ENCODE data around the gene ARID4B. TPM values are rescaled to one million over a fixed set of nuclear protein-coding genes. Genes with fewer than 3 reads are reported as not detected.
"Not testable (repeated sequence)": the region's sequence is repeated elsewhere in the genome, so short reads cannot be mapped to it uniquely, and the experiment has no call there.

Gene ARID4B
- total RNA-seq, 2 experiments from 2014 or later: 43.3 to 45.7 TPM

DNA sequence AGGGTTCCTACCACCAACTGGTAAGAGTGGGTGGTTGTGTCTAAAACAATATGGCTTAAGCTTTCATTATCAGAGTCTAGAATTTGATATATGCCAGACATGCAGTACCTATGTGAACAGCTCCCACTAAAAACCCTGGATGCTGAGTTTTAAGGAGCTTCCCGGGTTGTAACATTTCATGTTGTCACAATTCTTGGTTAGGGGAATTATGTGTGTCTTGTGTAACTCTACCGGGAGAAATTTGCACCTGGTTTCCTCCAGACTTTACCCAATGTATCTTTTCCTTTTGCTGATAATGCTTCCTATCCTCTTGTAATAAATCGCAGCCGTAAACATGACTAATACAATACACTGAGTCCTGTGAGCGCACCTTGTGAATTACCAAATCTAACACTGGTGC is 48.3 kb downstream of the ARID4B start:
- Mint-ChIP-seq H3K36me3 (ENCODE audit: low read depth) (peaks cover 5% of the 10 kb centered on the region), H3K27ac (no peak overlapping the region)
- CTCF ChIA-PET: no interaction called here

DNA sequence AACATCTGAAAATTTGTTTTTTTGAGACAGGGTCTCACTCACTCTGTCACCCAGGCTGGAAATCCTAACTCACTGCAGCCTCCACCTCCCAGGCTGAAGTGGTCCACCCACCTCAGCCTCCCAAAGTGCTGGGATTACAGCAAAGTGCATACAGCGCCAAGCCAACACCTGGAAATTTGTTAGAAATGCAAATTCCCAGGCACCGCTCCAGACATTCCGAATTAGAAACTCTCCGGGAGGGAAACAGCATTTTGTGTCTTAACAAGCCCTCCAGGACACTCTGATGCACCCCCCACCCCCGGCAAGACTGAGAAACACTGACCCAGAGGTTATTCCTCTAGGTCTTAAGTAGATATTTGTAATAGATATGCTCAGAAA is 49.1 kb downstream of the ARID4B start:
- CTCF ChIA-PET: no interaction called here
- Mint-ChIP-seq H3K27ac (no peak overlapping the region), H3K36me3 (ENCODE audit: low read depth) (peaks cover 5% of the 10 kb centered on the region), H3K27me3 (ENCODE audit: low read depth) (no peaks in the 10 kb centered on the region), H3K4me1 (ENCODE audit: low read depth) (peaks cover 35% of the 10 kb centered on the region), H3K9me3 (ENCODE audit: insufficient read depth) (no peaks in the 10 kb centered on the region), H3K4me3 (no peak overlapping the region)
- DNase-seq (no peak), ATAC-seq (no peak)
- POLR2A ChIA-PET: interaction anchor here (0.7 kb wide), 1 partner anchor 33 kb away, joined by 3 read pairs; no protein-coding TSS in a partner anchor

More for the DNA sequence above, 48.3 kb downstream of the ARID4B start:
- no peak for DNase-seq
- Mint-ChIP-seq H3K4me1 (ENCODE audit: low read depth) (peaks cover 35% of the 10 kb centered on the region), H3K27me3 (ENCODE audit: low read depth) (no peaks in the 10 kb centered on the region), H3K9me3 (ENCODE audit: insufficient read depth) (no peaks in the 10 kb centered on the region), H3K4me3 (no peak overlapping the region)
- no peak for ATAC-seq
- POLR2A ChIA-PET: interaction anchor here (0.7 to 1.1 kb wide), 2 partner anchors 9 to 33 kb away, joined by 3 read pairs; no protein-coding TSS in a partner anchor

DNA sequence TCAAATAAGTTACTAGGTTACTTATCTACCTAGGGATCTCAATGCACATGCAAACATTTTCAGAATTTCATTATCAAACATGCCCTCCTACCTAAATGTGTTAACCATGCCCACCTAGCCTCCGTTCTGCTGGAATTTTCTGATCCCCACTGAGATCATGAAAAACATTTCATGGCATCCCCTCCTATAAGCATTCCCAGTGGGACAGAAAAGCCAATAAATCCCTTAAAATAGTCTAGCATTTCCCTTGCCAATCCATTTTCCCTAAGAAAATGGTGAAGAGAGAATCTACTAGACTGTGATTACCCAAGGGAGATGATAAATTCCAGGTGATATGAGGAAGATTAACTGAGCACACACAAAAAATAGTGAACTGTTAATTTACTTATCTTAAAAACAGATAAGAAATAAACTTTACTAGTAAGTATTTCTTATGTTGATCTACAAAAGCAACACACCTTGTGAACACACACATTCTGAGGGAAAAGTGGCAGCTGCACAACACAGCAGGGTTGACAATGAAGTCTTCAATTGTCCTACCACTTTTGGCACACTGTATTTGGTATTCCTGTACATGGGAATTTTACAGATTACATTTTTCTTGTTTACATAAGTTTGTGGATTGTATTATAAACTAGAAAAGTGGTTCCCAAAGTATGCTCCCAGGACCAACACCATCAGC is 49.6 kb downstream of the ARID4B start:
- Mint-ChIP-seq H3K4me3 (no peak overlapping the region), H3K27ac (no peak overlapping the region), H3K27me3 (ENCODE audit: low read depth) (no peaks in the 10 kb centered on the region), H3K36me3 (ENCODE audit: low read depth) (peaks cover 5% of the 10 kb centered on the region), H3K4me1 (ENCODE audit: low read depth) (peaks cover 35% of the 10 kb centered on the region), H3K9me3 (ENCODE audit: insufficient read depth) (no peaks in the 10 kb centered on the region)
- POLR2A ChIA-PET: no interaction called here
- ATAC-seq (no peak), DNase-seq (no peak)
- CTCF ChIA-PET: no interaction called here

DNA sequence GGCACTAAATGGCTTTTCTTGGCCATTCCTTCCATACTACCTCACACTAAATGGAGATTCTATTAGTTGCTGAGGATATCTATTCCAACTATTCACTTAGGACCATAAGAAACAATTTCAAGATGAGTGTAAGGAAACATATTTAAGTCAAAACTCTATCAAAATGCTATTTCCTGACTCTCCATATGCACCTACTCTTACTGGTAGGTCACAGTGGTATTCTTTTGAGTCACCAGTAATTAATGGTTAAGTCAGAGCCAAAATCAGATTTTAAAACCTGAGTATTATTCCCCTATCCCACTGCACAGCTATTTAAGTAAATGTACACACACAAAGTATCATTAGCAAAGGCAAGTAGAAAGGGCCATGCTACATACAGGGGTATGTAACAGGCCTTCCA is 50.3 kb downstream of the ARID4B start:
- ATAC-seq (no peak), DNase-seq (no peak)
- Mint-ChIP-seq H3K27me3 (ENCODE audit: low read depth) (no peaks in the 10 kb centered on the region), H3K9me3 (ENCODE audit: insufficient read depth) (no peaks in the 10 kb centered on the region), H3K4me1 (ENCODE audit: low read depth) (peaks cover 35% of the 10 kb centered on the region), H3K36me3 (ENCODE audit: low read depth) (peaks cover 5% of the 10 kb centered on the region), H3K4me3 (no peak overlapping the region), H3K27ac (no peak overlapping the region)
- ChIA-PET CTCF (no interaction called here), POLR2A (no interaction called here)

DNA sequence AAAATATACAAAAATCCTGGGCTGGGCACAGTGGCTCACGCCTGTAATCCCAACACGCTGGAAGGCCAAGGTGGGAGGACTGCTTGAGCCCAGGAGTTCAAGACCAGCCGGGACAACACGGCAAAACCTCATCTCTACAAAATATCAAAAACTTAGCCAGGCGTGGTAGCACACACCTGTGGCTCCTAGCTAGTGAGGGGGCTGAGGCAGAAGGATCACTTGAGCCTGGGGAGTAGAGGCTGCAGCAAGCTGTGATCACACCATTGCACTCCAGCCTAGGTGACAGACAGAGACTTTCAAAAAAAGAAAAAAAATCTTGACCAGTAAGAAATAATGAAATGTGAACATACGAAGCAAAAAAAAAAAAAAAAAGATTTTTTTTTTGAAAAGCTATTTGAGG is 52.1 kb downstream of the ARID4B start:
- ATAC-seq (no peak), DNase-seq (no peak)
- Mint-ChIP-seq H3K9me3 (ENCODE audit: insufficient read depth) (no peaks in the 10 kb centered on the region), H3K36me3 (ENCODE audit: low read depth) (peaks cover 5% of the 10 kb centered on the region), H3K27ac (no peak overlapping the region), H3K4me3 (no peak overlapping the region), H3K27me3 (ENCODE audit: low read depth) (no peaks in the 10 kb centered on the region), H3K4me1 (ENCODE audit: low read depth) (peaks cover 40% of the 10 kb centered on the region)
- POLR2A ChIA-PET: interaction anchor here (0.6 to 1.8 kb wide), 3 partner anchors 11 to 52 kb away, joined by 3 to 7 read pairs (median 4); partner anchors contain the start of genes ARID4B and GGPS1
- CTCF ChIA-PET: interaction anchor here (0.8 to 2.6 kb wide), 8 partner anchors 13 to 141 kb away, joined by 3 to 14 read pairs (median 4); no protein-coding TSS in a partner anchor

DNA sequence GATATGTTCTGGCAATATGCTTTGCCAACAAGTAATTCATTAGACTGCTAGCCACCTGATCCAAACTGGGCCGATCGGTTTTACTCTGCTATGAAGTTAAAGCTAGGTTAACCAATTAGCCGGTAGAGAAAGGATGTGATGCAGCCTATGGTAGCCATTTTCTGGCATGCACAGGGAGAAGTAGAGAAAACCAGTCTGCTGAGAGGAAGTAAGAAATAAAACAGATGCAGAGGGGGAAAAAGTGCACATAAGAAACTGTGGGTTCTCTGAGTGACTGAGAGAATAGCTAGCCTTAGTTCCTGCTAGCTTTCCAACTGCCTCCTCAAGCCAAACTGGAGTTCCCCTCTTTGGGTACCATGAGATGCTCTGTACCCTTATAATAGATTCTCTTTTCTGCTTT is 52.8 kb downstream of the ARID4B start:
- CTCF ChIA-PET: interaction anchor here (0.8 to 2.6 kb wide), 7 partner anchors 14 to 119 kb away, joined by 3 to 14 read pairs (median 4); no protein-coding TSS in a partner anchor
- no peaks in the 10 kb centered on the region for H3K9me3 Mint-ChIP-seq (ENCODE audit: insufficient read depth)
- DNase-seq (peak; percentile 28), ATAC-seq (peak; percentile 56)
- H3K27me3 Mint-ChIP-seq (ENCODE audit: low read depth): no peaks in the 10 kb centered on the region
- peaks cover 1% of the 10 kb centered on the region for H3K36me3 Mint-ChIP-seq (ENCODE audit: low read depth)
- POLR2A ChIA-PET: interaction anchor here (1.4 to 1.8 kb wide), 2 partner anchors 11 to 53 kb away, joined by 4 to 7 read pairs; partner anchors contain the start of genes ARID4B and GGPS1
- H3K4me1 Mint-ChIP-seq (ENCODE audit: low read depth): peaks cover 41% of the 10 kb centered on the region
- peak overlapping the region; percentile 61 for H3K27ac Mint-ChIP-seq
- H3K4me3 Mint-ChIP-seq: no peak overlapping the region

DNA sequence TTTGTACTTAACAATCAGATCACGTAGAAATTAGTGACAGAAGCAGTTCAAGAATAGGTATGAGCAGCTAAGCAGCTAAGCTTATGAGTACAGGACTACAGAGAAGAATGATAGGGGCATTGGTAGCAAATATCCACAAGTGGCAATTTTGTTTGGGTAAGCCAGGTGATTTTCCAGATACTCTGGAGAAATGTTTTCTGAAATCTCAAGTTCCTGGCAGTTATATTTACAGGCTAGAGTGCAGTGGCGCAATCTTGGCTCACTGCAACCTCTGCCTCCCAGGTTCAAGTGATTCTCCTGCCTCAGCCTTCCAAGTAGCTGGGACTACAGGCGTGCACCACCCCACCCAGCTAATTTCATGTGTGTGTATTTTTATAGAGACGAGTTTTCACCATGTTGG is 55.1 kb downstream of the ARID4B start:
- Mint-ChIP-seq H3K9me3 (ENCODE audit: insufficient read depth) (no peaks in the 10 kb centered on the region), H3K27me3 (ENCODE audit: low read depth) (no peaks in the 10 kb centered on the region), H3K4me1 (ENCODE audit: low read depth) (peaks cover 37% of the 10 kb centered on the region), H3K27ac (no peak overlapping the region), H3K4me3 (no peak overlapping the region), H3K36me3 (ENCODE audit: low read depth) (peaks cover 3% of the 10 kb centered on the region)
- no peak for DNase-seq
- POLR2A ChIA-PET: no interaction called here
- CTCF ChIA-PET: no interaction called here
- no peak for ATAC-seq

DNA sequence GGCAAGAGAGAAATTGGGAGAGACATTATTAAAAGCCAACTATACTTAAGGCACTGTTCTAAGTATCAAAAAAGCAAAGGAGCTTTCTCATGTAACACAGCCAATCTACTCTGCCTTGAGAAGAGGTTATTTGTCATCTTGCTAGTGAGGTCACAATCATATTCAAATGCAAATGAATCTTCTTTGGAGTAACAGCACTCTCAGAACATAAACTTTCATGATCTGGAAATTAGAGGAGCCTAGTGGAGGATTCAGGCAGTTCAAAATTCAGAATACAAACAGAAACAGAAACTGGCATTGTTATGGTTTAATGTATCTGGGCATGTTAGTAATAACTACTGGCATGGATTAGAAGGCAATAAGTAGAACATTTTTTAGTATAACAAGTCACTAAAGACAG is 57.4 kb downstream of the ARID4B start:
- POLR2A ChIA-PET: interaction anchor here (0.7 to 1.0 kb wide), 2 partner anchors 110 to 623 kb away, joined by 3 to 4 read pairs; partner anchors contain the start of gene RBM34
- Mint-ChIP-seq H3K9me3 (ENCODE audit: insufficient read depth) (no peaks in the 10 kb centered on the region), H3K36me3 (ENCODE audit: low read depth) (peaks cover 4% of the 10 kb centered on the region), H3K27ac (peak overlapping the region; percentile 0), H3K27me3 (ENCODE audit: low read depth) (no peaks in the 10 kb centered on the region), H3K4me3 (no peak overlapping the region), H3K4me1 (ENCODE audit: low read depth) (peaks cover 27% of the 10 kb centered on the region)
- no peak for DNase-seq
- ATAC-seq: peak; percentile 63
- CTCF ChIA-PET: interaction anchor here (1.2 to 3.2 kb wide), 3 partner anchors 10 to 145 kb away, joined by 4 to 13 read pairs (median 5); no protein-coding TSS in a partner anchor

DNA sequence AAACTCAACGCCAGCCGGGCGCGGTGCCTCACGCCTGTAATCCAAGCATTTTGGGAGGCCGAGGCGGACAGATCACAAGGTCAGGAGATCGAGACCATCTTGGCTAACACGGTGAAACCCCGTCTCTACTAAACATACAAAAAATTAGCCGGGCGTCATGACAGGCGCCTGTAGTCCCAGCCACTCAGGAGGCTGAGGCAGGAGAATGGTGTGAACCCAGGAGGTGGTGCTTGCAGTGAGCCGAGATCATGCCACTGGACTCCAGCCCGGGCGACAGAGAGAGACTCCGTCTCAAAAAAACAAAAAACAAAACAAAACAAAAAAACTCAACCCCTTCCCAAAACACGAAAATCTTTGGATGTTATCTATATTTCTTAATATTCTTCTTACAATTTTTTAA is 58.0 kb downstream of the ARID4B start:
- ChIA-PET CTCF (interaction anchor here (1.2 to 3.2 kb wide), 5 partner anchors 9 to 146 kb away, joined by 3 to 13 read pairs (median 4); no protein-coding TSS in a partner anchor), POLR2A (interaction anchor here (0.7 to 1.0 kb wide), 2 partner anchors 109 to 623 kb away, joined by 3 to 4 read pairs; partner anchors contain the start of gene RBM34)
- H3K4me3 Mint-ChIP-seq; H3K27ac Mint-ChIP-seq; H3K27me3 Mint-ChIP-seq (ENCODE audit: low read depth); ATAC-seq; DNase-seq; H3K36me3 Mint-ChIP-seq (ENCODE audit: low read depth); H3K9me3 Mint-ChIP-seq (ENCODE audit: insufficient read depth): not testable (repeated sequence)
- H3K4me1 Mint-ChIP-seq (ENCODE audit: low read depth): peaks cover 21% of the 10 kb centered on the region

DNA sequence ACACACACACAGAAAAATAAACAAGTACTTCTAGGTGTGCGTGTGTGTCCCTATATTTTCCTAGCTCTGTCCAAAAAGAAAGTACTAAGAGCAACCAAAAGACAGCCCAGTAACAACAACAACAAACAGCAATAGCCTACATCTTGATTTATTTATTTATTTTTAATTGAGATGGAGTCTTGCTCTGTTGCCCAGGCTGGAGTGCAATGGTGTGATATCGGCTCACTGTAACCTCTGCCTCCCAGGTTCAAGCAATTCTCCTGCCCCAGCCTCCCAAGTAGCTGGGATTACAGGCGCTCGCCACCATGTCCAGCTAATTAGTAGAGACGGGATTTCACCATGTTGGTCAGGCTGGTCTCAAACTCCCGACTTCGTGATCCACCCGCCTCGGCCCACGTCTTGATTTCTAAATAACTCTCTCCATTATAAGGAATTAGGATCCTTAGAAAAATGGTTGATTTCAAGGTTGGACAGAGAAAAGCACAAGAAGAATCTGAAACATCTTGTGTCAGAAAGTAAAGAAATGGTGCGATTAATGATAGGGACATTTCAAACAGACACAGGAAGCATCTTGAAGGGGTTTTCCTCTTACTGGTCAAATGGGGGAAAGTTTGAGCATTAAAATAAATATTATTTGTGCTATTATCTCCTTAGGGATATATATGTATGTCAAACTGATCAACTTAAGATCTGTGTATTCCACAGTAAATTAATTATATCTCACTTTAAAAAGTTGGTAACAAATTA is 59.4 kb downstream of the ARID4B start:
- no peaks in the 10 kb centered on the region for H3K27me3 Mint-ChIP-seq (ENCODE audit: low read depth)
- peaks cover 4% of the 10 kb centered on the region for H3K36me3 Mint-ChIP-seq (ENCODE audit: low read depth)
- peaks cover 22% of the 10 kb centered on the region for H3K4me1 Mint-ChIP-seq (ENCODE audit: low read depth)
- no peak for DNase-seq
- H3K27ac Mint-ChIP-seq: no peak overlapping the region
- no peaks in the 10 kb centered on the region for H3K9me3 Mint-ChIP-seq (ENCODE audit: insufficient read depth)
- ChIA-PET POLR2A (no interaction called here), CTCF (interaction anchor here (1.3 to 3.2 kb wide), 4 partner anchors 10 to 148 kb away, joined by 3 to 13 read pairs (median 6); no protein-coding TSS in a partner anchor)
- no peak overlapping the region for H3K4me3 Mint-ChIP-seq
- ATAC-seq: no peak

DNA sequence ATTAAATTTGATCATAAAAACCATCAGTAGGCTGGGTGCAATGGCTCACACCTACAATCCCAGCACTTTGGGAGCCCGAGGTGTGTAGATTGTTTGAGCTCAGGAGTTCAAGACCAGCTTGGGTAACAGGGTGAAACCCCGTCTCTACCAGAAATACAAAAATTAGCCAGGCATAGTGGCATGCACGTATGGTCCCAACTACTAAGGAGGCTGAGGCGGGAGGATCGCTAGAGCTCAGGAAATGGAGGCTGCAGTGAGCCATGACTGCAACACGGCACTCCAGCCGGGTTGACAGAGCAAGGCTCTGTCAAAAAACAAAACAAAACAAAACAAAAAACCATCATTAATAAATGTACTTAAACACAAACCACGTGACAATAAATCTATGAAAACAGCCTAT is 61.0 kb downstream of the ARID4B start:
- DNase-seq (no peak), ATAC-seq (no peak)
- no peak overlapping the region for H3K4me3 Mint-ChIP-seq
- H3K9me3 Mint-ChIP-seq (ENCODE audit: insufficient read depth): no peaks in the 10 kb centered on the region
- no peak overlapping the region for H3K27ac Mint-ChIP-seq
- POLR2A ChIA-PET: interaction anchor here (1.1 kb wide), 1 partner anchor 138 kb away, joined by 3 read pairs; the partner anchor contains the start of gene TOMM20
- peaks cover 4% of the 10 kb centered on the region for H3K36me3 Mint-ChIP-seq (ENCODE audit: low read depth)
- CTCF ChIA-PET: interaction anchor here (1.3 to 2.5 kb wide), 3 partner anchors 9 to 150 kb away, joined by 4 to 8 read pairs (median 4); no protein-coding TSS in a partner anchor
- peaks cover 20% of the 10 kb centered on the region for H3K4me1 Mint-ChIP-seq (ENCODE audit: low read depth)
- H3K27me3 Mint-ChIP-seq (ENCODE audit: low read depth): no peaks in the 10 kb centered on the region
